ENCODE results near the gene CR1.
"Not testable (repeated sequence)": the region's sequence is repeated elsewhere in the genome, so short reads cannot be mapped to it uniquely, and the experiment has no call there.

Gene CR1

GRCh38 chr1:207594095-207594494 is 98.1 kb downstream of the CR1 start:
- not testable (repeated sequence) for DNase-seq

DNA sequence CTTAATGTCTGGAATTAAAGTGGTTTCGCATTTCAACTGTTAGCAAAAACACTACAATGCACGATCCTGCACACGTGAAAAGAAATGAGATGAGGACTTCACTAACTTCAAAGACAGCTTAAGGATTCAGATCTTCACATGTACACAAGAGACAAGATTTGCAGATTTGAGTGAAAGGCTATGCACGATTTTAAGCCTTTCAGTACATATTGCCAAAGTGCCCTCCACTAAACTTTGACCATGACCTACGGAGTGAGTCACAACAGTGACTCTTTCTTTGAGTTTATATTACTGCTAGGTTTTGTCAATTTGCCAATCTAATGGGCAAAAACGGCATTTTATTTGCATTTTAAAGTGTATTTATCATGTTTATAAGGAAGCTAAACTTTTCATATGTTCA is 107.8 kb downstream of the CR1 start:
- no peak for DNase-seq

DNA sequence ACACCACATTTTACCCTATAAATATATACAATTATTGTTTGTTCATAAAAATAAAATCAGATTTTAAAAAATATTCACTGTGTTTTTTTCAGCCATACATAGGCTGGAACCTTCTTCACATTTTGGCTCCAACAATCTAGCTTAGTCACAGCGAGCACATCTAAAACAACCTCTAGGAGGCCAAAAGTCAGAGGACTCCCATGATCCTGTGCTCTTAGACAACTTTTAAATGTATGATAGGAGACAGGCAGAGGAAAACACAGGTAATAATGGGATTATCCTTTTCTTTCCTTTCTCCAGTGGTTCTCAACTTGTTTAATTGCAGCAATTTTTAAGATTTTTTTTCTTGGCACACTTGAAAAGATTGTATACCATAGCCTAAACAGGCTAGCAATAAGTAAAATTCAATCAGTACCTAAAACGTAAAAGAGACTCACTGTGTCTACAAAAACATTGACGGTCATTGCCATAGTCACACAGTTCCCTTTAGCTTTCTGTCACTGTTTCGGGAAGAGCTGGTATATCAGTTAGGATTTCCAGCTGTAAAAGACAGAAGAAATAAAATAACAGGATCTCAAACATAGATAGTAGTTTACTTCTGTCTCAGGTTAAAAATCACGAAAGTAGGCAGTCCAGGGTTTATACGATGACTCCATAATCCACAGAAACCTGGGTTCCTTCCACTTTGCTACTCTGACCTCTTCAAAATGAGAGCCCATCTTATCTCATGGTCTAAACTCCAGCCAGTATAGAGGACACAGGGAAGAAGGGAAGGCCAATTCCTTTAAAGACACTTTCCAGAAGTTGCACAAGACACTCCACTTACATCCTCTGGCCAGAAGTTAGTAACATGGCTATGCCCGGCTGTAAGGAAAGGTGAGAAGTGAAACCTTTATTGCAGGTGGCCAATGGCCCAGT is 109.7 kb downstream of the CR1 start:
- DNase-seq, result no peak

- no peak for DNase-seq
Measured at GRCh38 chr1:207606362-207606755, 110.4 kb downstream of the CR1 start.

- no peak for DNase-seq
Measured at GRCh38 chr1:207612762-207613161, 116.8 kb downstream of the CR1 start.

- peak; percentile 30 for DNase-seq
Measured at GRCh38 chr1:207619871-207620542, 124.0 kb downstream of the CR1 start.

DNA sequence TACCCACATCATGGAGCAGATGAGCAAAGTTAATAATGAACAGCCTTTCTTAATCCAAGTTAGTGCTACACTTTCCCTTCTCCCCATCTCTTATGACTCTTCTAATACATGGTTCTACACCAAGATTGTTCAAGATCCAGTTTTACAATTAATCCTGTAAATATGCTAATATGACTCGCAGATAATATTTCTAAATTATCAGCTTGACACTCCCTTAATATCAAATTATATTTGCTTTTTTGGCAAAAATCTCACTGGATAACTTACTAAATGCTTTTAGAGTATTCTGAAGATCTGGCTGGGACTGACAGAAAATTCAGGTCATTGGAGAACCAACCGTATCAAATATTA is 124.6 kb downstream of the CR1 start:
- DNase-seq, result no peak

- not testable (repeated sequence) for DNase-seq
Measured at GRCh38 chr1:207625504-207626071, 129.6 kb downstream of the CR1 start.

GRCh38 chr1:207626972-207627337 is 131.0 kb downstream of the CR1 start:
- no peak for DNase-seq

DNA sequence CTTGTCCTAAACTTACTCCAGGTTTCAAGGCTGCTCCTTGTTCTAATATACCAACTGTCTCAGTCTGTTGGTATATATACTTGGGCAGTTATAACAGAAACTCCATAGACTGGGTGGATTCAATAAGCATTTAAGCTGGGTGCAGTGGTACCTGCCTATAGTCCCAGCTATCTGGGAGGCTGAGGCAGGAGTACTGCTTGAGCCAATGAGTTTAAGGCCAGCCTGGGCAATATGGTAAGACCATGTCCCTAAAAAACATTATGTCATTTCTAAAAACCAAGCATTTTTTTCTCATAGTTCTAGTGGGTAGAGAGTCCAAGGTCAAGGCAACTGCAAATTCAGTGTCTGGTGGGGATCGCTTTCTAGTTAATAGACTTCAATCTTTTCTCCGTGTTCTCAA is 131.5 kb downstream of the CR1 start:
- no peak for DNase-seq

- no peak for DNase-seq
Measured at GRCh38 chr1:207628776-207629175, 132.8 kb downstream of the CR1 start.

- DNase-seq, result no peak
Measured at GRCh38 chr1:207631137-207631536, 135.2 kb downstream of the CR1 start.

DNA sequence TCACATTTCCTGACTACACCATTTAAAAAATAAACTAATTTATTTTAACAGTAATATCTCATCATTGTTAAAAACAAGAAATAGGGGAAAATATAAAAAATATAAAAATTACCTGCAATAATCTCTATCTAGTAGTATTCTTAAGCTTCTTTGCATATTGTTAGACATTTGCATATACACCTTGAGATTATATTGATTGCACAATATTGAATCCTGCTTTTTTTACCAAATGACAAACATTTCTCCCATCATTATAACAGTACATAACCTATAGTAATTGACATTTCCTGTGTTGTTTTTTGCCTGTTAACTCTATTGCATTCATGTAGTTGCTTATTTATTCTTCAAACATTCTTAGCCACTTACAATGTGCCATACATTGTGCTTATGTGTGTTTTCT is 137.3 kb downstream of the CR1 start:
- DNase-seq, result no peak

GRCh38 chr1:207633699-207634289 is 137.8 kb downstream of the CR1 start:
- DNase-seq, result not testable (repeated sequence)

GRCh38 chr1:207634293-207634692 is 138.3 kb downstream of the CR1 start:
- not testable (repeated sequence) for DNase-seq

DNA sequence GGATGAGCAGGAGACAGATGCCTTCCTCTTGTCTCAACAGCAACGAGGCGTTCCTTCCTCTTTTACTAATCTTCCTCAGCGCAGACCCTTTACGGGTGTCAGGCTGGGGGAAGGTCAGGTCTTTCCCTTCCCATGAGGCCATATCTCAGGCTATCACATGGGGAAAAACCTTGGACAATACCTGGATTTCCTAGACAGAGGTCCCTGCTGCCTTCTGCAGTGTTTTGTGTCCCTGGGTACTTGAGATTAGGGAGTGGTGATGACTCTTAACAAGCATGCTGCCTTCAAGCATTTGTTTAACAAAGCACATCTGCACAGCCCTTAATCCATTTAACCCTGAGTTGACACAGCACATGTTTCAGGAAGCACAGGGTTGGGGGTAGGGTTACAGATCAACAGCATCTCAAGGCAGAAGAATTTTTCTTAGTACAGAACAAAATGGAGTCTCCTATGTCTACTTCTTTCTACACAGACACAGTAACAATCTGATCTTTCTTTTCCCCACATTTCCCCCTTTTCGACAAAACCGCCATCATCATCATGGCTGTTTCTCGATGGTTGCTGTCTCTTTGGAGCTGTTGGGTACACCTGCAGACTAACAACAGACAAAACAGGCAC is 139.7 kb downstream of the CR1 start:
- peak; percentile 12 for DNase-seq

DNA sequence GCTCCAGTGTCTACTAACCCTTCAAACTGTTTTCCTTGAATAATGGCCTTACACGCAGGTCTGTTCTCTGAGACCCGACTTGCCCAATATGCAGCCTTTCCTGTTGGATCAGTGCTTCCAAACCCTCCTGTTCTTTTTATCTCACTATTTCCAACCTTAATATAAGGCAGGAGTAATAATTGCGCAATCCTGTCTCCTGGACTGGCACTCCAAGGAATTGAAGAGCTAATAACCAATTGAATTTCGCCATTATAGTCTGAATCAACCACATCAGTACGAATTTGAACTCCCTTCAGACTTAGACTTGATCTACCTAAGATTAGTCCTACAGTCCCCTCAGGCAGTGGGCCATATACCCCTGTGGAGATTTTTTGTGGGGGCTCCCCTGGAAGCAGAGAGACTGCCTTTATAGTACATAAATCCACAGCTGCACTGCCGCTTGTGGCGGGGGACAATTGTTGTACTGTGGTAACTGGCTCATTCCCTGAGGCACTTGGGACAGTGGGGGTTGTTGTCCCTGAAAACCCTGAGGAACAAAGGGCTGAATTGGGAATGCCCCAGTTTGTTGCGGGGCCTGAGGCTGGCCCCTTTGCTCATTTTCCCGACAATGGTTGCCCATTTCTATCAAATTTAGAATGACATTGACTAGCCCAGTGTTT is 142.7 kb downstream of the CR1 start:
- DNase-seq, result not testable (repeated sequence)

DNA sequence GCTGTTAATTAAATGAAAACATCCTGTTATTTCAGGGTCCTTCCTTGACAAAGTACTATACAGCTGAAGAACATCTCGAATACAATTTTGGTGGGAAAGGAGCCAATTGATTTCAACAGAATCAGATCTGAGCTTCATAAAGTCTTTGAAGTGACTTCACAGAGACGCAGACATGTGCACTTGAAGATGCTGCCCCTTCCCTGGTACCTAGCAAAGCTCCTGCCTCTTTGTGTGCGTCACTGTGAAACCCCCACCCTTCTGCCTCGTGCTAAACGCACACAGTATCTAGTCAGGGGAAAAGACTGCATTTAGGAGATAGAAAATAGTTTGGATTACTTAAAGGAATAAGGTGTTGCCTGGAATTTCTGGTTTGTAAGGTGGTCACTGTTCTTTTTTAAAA is 143.4 kb downstream of the CR1 start:
- DNase-seq, result not testable (repeated sequence)

- DNase-seq, result no peak
Measured at GRCh38 chr1:207644166-207644851, 148.4 kb downstream of the CR1 start.

DNA sequence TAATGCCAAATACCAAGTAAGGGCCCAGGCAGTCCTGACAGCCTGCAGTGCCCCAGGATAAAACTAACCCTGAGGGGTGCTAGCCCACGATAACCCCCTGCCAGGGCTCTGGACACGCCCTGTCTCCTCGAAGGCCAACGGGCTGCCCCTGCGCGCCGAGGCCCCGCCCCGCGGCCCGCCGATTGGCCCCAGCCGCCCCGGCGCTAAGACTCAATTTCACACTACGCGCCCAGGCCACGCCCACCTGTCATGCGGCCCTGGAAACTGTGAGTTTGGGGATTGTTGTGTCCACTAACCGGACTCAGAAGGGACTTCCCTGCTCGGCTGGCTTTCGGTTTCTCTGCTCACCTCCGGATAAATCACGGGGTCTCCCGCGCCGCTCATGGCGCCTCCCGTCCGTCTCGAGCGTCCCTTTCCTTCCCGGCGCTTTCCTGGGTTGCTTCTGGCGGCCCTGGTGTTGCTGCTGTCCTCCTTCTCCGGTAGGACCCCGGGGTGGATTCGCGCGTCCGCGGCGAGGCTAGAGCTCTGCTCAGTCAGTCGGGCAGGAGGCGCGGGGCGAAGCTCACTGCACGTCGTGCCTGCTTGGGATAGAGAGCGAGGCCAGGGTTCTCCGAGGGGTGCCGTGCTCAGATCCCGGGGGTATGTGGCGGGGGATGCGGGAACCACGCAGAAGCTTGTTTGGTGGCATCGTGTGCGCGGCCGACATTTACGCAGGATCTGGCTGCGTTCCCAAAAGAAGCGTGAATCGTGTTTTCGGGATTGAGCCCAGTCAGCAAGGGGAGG is 149.1 kb downstream of the CR1 start, which contains the start of gene CR1L:
Gene CR1L (plus strand): TSS at position 282 of the 783 bp plus-strand sequence. CDS start 101 bp downstream, at position 383.
- DNase-seq, result no peak

GRCh38 chr1:207645635-207646081 is 149.7 kb downstream of the CR1 start:
- DNase-seq, result no peak
